GM12892 (cell line): ENCODE data around the gene SERPINB10.

Source experiments
- POLR2A ChIP-seq: IDR thresholded peaks from 2 replicates; pipeline ENCODE4 v1.6.1; 2011; ENCODE audit warnings: low read depth, low read length, control low read depth
- POLR2AphosphoS5 ChIP-seq: IDR thresholded peaks from 2 replicates; pipeline ENCODE4 v1.6.1; 2011; ENCODE audit warnings: low read depth, low read length, control low read depth

- TF ChIP-seq POLR2A, result no peak
- TF ChIP-seq POLR2AphosphoS5, result no peak
Observed at GRCh38 chr18:63972002-63972376, 64.2 kb downstream of the SERPINB10 start.
